GM21825 (cell line): ENCODE measurements around the gene EFCAB3.
"Not testable (repeated sequence)": the region's sequence is repeated elsewhere in the genome, so short reads cannot be mapped to it uniquely, and the experiment has no call there.

ENCODE experiments used
- ATAC-seq: cut with Tn5 transposase; IDR thresholded peaks from one replicate; pipeline ENCODE4 v1.9.1; 2021; ENCODE audit warnings: mild to moderate bottlenecking, moderate library complexity; ENCODE audit not compliant: unreplicated experiment

EFCAB3 gene

GRCh38 chr17:62458483-62458882 is 78.1 kb downstream of the EFCAB3 start:
- not testable (repeated sequence) for ATAC-seq

GRCh38 chr17:62464422-62464821 is 84.1 kb downstream of the EFCAB3 start:
- ATAC-seq = not testable (repeated sequence)

GRCh38 chr17:62465271-62465670 is 84.9 kb downstream of the EFCAB3 start:
- ATAC-seq = not testable (repeated sequence)
